ENCODE data around the gene ZXDC. TPM values are rescaled to one million over a fixed set of nuclear protein-coding genes. Genes with fewer than 3 reads are reported as not detected.

Gene ZXDC
- total RNA-seq, 1 donor from 2014 or later: 45.4 TPM

DNA sequence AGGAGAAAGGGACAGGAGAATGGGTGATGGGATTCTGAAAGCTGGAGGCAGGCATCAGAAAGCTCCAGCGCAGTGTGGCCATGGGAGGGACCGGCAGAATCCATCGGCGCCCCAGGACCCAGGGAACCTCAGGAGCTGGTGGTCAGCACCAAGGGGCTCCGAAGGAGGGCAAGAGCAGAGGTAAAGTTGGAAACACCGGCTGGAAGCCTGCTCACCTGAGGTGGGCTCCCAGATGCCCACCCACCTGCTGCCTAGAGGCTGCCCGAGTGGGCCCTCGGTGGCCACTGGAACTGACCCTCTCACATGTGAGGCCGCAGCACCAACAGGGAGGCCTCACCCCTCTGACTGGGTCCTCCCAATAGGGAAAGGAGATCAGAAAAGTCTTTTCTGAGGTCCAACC is 10.3 kb upstream of the ZXDC start:
- TF ChIP-seq, protein P1, sequence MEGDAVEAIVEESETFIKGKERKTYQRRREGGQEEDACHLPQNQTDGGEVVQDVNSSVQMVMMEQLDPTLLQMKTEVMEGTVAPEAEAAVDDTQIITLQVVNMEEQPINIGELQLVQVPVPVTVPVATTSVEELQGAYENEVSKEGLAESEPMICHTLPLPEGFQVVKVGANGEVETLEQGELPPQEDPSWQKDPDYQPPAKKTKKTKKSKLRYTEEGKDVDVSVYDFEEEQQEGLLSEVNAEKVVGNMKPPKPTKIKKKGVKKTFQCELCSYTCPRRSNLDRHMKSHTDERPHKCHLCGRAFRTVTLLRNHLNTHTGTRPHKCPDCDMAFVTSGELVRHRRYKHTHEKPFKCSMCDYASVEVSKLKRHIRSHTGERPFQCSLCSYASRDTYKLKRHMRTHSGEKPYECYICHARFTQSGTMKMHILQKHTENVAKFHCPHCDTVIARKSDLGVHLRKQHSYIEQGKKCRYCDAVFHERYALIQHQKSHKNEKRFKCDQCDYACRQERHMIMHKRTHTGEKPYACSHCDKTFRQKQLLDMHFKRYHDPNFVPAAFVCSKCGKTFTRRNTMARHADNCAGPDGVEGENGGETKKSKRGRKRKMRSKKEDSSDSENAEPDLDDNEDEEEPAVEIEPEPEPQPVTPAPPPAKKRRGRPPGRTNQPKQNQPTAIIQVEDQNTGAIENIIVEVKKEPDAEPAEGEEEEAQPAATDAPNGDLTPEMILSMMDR (IDR thresholded peaks at IDR 0.05): no peak
- no peaks in the 10 kb centered on the region for H3K36me3 Mint-ChIP-seq (ENCODE audit: low read depth)
- no peaks in the 10 kb centered on the region for H3K9me3 Mint-ChIP-seq
- ChIA-PET POLR2A (no interaction called here), CTCF (no interaction called here)
- H3K27me3 Mint-ChIP-seq: no peaks in the 10 kb centered on the region
- H3K27ac Mint-ChIP-seq: no peak overlapping the region
- no peak for DNase-seq
- H3K4me1 Mint-ChIP-seq: peaks cover 5% of the 10 kb centered on the region
- intact Hi-C loops (cut with micrococcal nuclease): no loop called here
- ATAC-seq (ENCODE audit: low read depth): no peak
- H3K4me3 Mint-ChIP-seq: no peak overlapping the region

DNA sequence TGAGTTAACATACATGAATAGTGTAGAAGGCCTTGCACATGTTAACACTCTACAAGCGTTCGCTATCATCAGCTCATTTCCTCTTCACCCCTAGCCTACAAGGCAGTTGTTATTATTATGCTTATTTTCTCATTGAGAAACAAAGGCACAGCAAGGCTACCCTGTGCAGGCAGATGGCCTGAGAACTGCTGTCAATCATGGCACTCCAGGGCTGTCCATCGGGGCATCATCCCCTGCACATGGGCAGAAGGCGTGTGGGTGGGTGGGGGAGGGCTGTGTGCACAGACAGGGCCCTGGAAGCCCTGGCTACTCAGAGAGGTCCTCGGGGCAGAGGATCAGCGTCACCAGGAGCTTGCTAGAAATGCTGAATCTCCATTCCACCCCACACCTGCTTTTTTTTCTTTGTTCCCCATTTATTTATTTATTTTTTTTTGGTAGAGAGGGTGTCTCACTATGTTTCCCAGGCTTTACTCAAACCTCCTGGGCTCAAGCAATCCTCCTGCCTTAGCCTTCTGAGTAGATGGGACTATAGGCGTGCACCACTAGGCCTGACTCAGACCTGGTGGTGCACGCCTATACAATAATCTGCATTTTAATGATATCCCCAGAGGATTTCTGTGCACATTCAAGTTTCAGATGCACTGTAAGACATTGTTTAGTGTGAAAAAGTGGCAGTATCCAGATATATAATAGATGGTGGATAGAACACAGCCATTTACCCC is 9.6 kb upstream of the ZXDC start:
- POLR2A ChIA-PET: no interaction called here
- TF ChIP-seq, protein P1 (IDR thresholded peaks at IDR 0.05): no peak
- H3K27me3 Mint-ChIP-seq: no peaks in the 10 kb centered on the region
- CTCF ChIA-PET: no interaction called here
- no peaks in the 10 kb centered on the region for H3K36me3 Mint-ChIP-seq (ENCODE audit: low read depth)
- ATAC-seq (ENCODE audit: low read depth) (no peak), DNase-seq (no peak)
- H3K4me3 Mint-ChIP-seq: no peak overlapping the region
- H3K9me3 Mint-ChIP-seq: no peaks in the 10 kb centered on the region
- H3K4me1 Mint-ChIP-seq: peaks cover 5% of the 10 kb centered on the region
- intact Hi-C loops (cut with micrococcal nuclease): no loop called here
- H3K27ac Mint-ChIP-seq: no peak overlapping the region

DNA sequence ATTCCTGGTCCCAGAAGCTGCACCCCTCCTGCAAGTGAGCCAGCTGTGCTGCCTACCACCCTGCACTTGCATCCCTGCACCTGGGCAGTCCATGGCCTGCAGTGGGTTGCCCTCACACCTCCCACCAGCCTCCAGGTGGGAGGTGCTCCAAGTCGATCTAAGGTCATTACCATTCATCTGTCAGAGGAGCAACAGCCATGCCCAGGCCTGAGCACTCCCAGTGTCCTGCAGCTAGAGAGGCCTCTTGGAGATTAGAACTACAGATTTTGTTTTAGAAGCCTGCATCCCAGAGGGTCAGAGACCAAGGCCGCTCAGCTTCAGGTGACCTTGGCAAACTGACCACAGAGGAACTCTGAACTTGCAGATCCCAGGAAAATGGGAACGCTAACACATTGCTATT is 9.0 kb upstream of the ZXDC start:
- Mint-ChIP-seq H3K27ac (no peak overlapping the region), H3K27me3 (no peaks in the 10 kb centered on the region), H3K9me3 (no peaks in the 10 kb centered on the region), H3K4me1 (peaks cover 5% of the 10 kb centered on the region), H3K36me3 (ENCODE audit: low read depth) (no peaks in the 10 kb centered on the region), H3K4me3 (no peak overlapping the region)
- no peak for ATAC-seq (ENCODE audit: low read depth)
- no peak for DNase-seq
- intact Hi-C loops (cut with micrococcal nuclease): no loop called here
- ChIA-PET POLR2A (no interaction called here), CTCF (no interaction called here)
- TF ChIP-seq, protein P1 (IDR thresholded peaks at IDR 0.05): no peak

DNA sequence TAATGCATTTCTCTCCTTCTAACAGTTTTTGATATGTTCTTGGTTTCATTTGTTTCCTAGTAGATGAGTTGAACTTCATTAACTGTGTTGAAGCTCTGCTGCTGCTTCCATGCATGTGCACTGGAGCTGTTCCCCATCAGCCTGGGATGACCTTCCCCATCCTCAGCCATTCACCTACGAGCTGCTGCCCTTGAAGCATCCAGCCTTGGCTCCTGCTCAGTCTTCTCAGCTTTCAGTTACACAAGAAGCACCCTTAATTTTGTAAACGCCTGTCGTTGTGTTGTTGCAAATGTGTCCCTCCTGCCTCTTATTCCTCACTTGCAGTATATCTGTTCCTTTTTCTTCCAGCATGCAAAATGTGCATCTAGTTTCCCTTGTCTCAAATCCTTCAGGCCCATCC is 8.5 kb upstream of the ZXDC start:
- TF ChIP-seq, protein P1 (IDR thresholded peaks at IDR 0.05): no peak

DNA sequence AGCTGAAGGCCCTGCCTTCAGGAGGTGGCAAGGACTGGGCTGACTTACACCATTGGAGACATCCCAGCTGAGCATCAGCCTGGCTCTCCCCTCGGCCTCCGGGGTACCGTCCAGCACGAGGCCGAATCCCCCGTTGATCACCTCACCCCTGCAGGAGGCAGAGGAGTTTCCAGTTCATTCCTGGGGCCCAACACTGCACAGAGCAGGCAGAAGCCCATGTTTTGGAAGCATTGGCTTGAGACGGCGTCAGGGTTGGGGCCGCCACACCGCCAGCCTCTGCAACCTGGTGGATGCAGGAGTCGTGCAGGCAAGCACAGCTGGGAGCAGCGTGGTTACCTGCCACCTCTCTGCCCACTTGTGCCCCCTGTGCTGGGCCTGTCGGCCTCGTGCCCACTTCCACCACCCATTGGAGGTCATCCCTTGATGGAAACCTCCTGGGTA is 7.7 kb upstream of the ZXDC start:
- CTCF ChIA-PET: no interaction called here
- no peak for ATAC-seq (ENCODE audit: low read depth)

More for the DNA sequence above, 8.5 kb upstream of the ZXDC start:
- ChIA-PET POLR2A (no interaction called here), CTCF (no interaction called here)
- no peaks in the 10 kb centered on the region for H3K9me3 Mint-ChIP-seq
- intact Hi-C loops (cut with micrococcal nuclease): no loop called here
- no peak overlapping the region for H3K4me3 Mint-ChIP-seq
- H3K27me3 Mint-ChIP-seq: no peaks in the 10 kb centered on the region
- no peak overlapping the region for H3K27ac Mint-ChIP-seq
- no peaks in the 10 kb centered on the region for H3K36me3 Mint-ChIP-seq (ENCODE audit: low read depth)
- ATAC-seq (ENCODE audit: low read depth) (no peak), DNase-seq (no peak)
- peaks cover 5% of the 10 kb centered on the region for H3K4me1 Mint-ChIP-seq

More for the DNA sequence above, 7.7 kb upstream of the ZXDC start:
- no peak overlapping the region for H3K4me3 Mint-ChIP-seq
- no peak for DNase-seq
- intact Hi-C loops (cut with micrococcal nuclease): no loop called here
- TF ChIP-seq, protein P1 (IDR thresholded peaks at IDR 0.05): no peak
- no peak overlapping the region for H3K27ac Mint-ChIP-seq
- no peaks in the 10 kb centered on the region for H3K36me3 Mint-ChIP-seq (ENCODE audit: low read depth)
- peaks cover 5% of the 10 kb centered on the region for H3K4me1 Mint-ChIP-seq
- H3K9me3 Mint-ChIP-seq: no peaks in the 10 kb centered on the region
- no peaks in the 10 kb centered on the region for H3K27me3 Mint-ChIP-seq
- POLR2A ChIA-PET: no interaction called here

Measured in activated B cell treated with CpG ODN at 0.5 μM for 24 hours (primary cell).